Measurements from ENCODE around the gene RHOT1. TPM values are rescaled to one million over a fixed set of nuclear protein-coding genes. Genes with fewer than 3 reads are reported as not detected.
A peak's percentile ranks its signal among the peaks of the same experiment; 100 is the strongest.

RHOT1 gene
- total RNA-seq, 3 donors from 2014 or later (not counting 1 experiment from before 2014, with no cell fraction given): 25.1 to 32.7 (median 28.3) TPM

DNA sequence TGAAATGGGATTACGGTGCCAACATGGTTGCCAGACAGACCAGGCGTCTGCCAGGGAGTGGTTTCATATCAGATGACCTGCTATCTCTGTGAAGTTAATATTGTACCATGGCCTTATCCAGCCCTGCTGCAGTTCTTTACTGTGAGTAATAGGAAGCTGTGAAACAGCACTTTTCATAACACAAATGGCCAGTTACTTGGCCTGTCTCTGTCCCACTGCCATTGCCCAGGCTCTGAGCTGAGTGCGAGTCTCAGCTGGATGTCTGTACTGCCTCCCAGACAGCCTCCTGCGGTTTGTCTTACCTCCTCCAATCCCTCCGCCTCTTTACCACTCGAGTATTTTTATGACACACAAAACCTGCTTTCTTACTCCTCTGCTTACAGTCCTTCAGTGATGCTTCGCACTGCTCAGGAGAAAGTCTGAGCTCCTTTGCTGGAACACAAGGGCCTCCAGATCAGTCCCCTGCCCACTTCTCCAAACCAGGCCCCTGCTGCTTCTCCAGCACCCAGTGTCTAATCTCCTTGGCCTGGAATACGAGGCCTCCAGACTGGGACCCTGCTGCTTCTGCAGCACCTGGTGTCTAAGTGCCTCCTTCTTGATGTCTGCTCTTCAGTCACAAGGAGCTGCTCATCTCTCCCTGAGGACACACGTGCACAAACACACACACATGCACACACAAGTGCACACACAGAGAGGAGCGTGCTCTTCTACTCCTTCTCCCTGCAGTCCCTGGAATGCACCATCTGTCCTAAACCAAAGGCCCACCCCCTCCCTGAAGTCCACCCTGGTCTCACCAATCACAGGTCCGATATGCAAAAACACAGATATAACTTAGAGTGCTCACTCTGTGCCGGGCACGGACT lies 17.1 kb upstream of the RHOT1 start:
- 97% methylated on average over 13 of the region's 13 CpGs for WGBS (ENCODE audit: insufficient coverage)
- Histone ChIP-seq H3K4me1 (ENCODE audit: control insufficient read depth, insufficient read depth, low read length) (peaks cover 16% of the 10 kb centered on the region), H3K4me3 (ENCODE audit: low read length) (no peak overlapping the region), H3K27me3 (ENCODE audit: control insufficient read depth, insufficient read depth, low read length) (no peaks in the 10 kb centered on the region), H3K36me3 (ENCODE audit: control insufficient read depth, insufficient read depth, low read length) (no peaks in the 10 kb centered on the region), H3K9me3 (ENCODE audit: control insufficient read depth, insufficient read depth, low read length) (no peaks in the 10 kb centered on the region), H3K27ac (ENCODE audit: low read length) (no peak overlapping the region)
- H3K27ac Mint-ChIP-seq: no peak overlapping the region
- DNase-seq (no peak), ATAC-seq (no peak)
- TF ChIP-seq, protein P1, sequence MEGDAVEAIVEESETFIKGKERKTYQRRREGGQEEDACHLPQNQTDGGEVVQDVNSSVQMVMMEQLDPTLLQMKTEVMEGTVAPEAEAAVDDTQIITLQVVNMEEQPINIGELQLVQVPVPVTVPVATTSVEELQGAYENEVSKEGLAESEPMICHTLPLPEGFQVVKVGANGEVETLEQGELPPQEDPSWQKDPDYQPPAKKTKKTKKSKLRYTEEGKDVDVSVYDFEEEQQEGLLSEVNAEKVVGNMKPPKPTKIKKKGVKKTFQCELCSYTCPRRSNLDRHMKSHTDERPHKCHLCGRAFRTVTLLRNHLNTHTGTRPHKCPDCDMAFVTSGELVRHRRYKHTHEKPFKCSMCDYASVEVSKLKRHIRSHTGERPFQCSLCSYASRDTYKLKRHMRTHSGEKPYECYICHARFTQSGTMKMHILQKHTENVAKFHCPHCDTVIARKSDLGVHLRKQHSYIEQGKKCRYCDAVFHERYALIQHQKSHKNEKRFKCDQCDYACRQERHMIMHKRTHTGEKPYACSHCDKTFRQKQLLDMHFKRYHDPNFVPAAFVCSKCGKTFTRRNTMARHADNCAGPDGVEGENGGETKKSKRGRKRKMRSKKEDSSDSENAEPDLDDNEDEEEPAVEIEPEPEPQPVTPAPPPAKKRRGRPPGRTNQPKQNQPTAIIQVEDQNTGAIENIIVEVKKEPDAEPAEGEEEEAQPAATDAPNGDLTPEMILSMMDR (IDR thresholded peaks at IDR 0.05): no peak
- H3K4me1 Mint-ChIP-seq: peaks cover 14 to 28% of the 10 kb centered on the region in 2 donors
- intact Hi-C loops (cut with micrococcal nuclease): no loop called here
- H3K27me3 Mint-ChIP-seq (ENCODE audit: low read depth in 2 of 2): peaks cover 0 to 3% of the 10 kb centered on the region in 2 donors
- no peaks in the 10 kb centered on the region for H3K9me3 Mint-ChIP-seq
- no peaks in the 10 kb centered on the region for H3K36me3 Mint-ChIP-seq
- no peak overlapping the region for H3K4me3 Mint-ChIP-seq

GRCh38 chr17:32125848-32126153 lies 16.5 kb upstream of the RHOT1 start:
- no peak overlapping the region for H3K4me3 Mint-ChIP-seq
- Histone ChIP-seq H3K9me3 (ENCODE audit: control insufficient read depth, insufficient read depth, low read length) (no peaks in the 10 kb centered on the region), H3K27me3 (ENCODE audit: control insufficient read depth, insufficient read depth, low read length) (no peaks in the 10 kb centered on the region), H3K4me3 (ENCODE audit: low read length) (no peak overlapping the region), H3K36me3 (ENCODE audit: control insufficient read depth, insufficient read depth, low read length) (no peaks in the 10 kb centered on the region), H3K4me1 (ENCODE audit: control insufficient read depth, insufficient read depth, low read length) (peaks cover 16% of the 10 kb centered on the region), H3K27ac (ENCODE audit: low read length) (no peak overlapping the region)
- WGBS (ENCODE audit: insufficient coverage): 100% methylated on average over 1 of the region's 2 CpGs
- peaks cover 14 to 28% of the 10 kb centered on the region in 2 donors for H3K4me1 Mint-ChIP-seq
- H3K36me3 Mint-ChIP-seq: no peaks in the 10 kb centered on the region
- ATAC-seq (no peak), DNase-seq (no peak)
- intact Hi-C loops (cut with micrococcal nuclease): no loop called here
- TF ChIP-seq, protein P1 (IDR thresholded peaks at IDR 0.05): no peak
- H3K9me3 Mint-ChIP-seq: no peaks in the 10 kb centered on the region
- H3K27me3 Mint-ChIP-seq (ENCODE audit: low read depth in 2 of 2): peaks cover 0 to 3% of the 10 kb centered on the region in 2 donors
- peak overlapping the region; percentile 92 to 97 for H3K27ac Mint-ChIP-seq

GRCh38 chr17:32126325-32126724 lies 16.0 kb upstream of the RHOT1 start:
- H3K27ac Mint-ChIP-seq: peak overlapping the region; percentile 92 to 97
- H3K4me3 ChIP-seq (ENCODE audit: low read length): no peak overlapping the region
- H3K4me3 Mint-ChIP-seq: peak overlapping the region; percentile 98
- no peaks in the 10 kb centered on the region for H3K27me3 ChIP-seq (ENCODE audit: control insufficient read depth, insufficient read depth, low read length)
- no peaks in the 10 kb centered on the region for H3K36me3 ChIP-seq (ENCODE audit: control insufficient read depth, insufficient read depth, low read length)
- TF ChIP-seq, protein P1 (IDR thresholded peaks at IDR 0.05): no peak
- H3K4me1 Mint-ChIP-seq: peaks cover 14 to 28% of the 10 kb centered on the region in 2 donors
- intact Hi-C loops (cut with micrococcal nuclease): no loop called here
- H3K27ac ChIP-seq (ENCODE audit: low read length): peak overlapping the region; percentile 74
- no peak for ATAC-seq
- WGBS (ENCODE audit: insufficient coverage): 96% methylated on average over 4 of the region's 4 CpGs
- no peaks in the 10 kb centered on the region for H3K9me3 ChIP-seq (ENCODE audit: control insufficient read depth, insufficient read depth, low read length)
- no peaks in the 10 kb centered on the region for H3K9me3 Mint-ChIP-seq
- no peak for DNase-seq
- peaks cover 16% of the 10 kb centered on the region for H3K4me1 ChIP-seq (ENCODE audit: control insufficient read depth, insufficient read depth, low read length)
- H3K36me3 Mint-ChIP-seq: no peaks in the 10 kb centered on the region
- no peaks in the 10 kb centered on the region for H3K27me3 Mint-ChIP-seq (ENCODE audit: low read depth in 2 of 2)
